Psoas muscle (tissue), 8 donors: ENCODE data around the gene FGFR3. TPM values are rescaled to one million over a fixed set of nuclear protein-coding genes. Genes with fewer than 3 reads are reported as not detected.
A peak's percentile ranks its signal among the peaks of the same experiment; 100 is the strongest.

ENCODE experiments used
- ATAC-seq, 4 donors: fragments of 200-7000 bp; cut with Tn5 transposase; one replicate each; pipeline ENCODE4 v1.9.1; 2020; ENCODE audit warnings: moderate library complexity in 3 of 4, mild to moderate bottlenecking in 2 of 4
- DNase-seq, 2 donors: peaks; one replicate each; pipeline ENCODE4 v3.0.0-alpha.2; 2020
- H3K27ac ChIP-seq: fragments of 200-600 bp; one replicate; pipeline ENCODE4 v1.8.0; 2022
- H3K27me3 ChIP-seq, 3 donors: fragments of 200-600 bp in 1 of 3; one replicate each; pipeline versions ENCODE4 v1.6.1 to v1.8.0; 2013 to 2022; ENCODE audit warnings: low read length in 2 of 3, mild to moderate bottlenecking in 2 of 3, moderate library complexity in 1 of 3; ENCODE audit not compliant: insufficient read depth in 3 of 3
- H3K36me3 ChIP-seq, 2 donors: fragments of 200-600 bp in 1 of 2; one replicate each; pipeline versions ENCODE4 v1.6.1 to v1.8.0; 2013 to 2022; ENCODE audit warnings: low read depth in 1 of 2, mild to moderate bottlenecking in 1 of 2, moderate library complexity in 1 of 2; ENCODE audit not compliant: insufficient read depth in 1 of 2
- H3K4me1 ChIP-seq: fragments of 200-600 bp; one replicate; pipeline ENCODE4 v1.8.0; 2022
- H3K4me3 ChIP-seq: fragments of 200-600 bp; one replicate; pipeline ENCODE4 v1.8.0; 2022; ENCODE audit warnings: mild to moderate bottlenecking
- H3K9me3 ChIP-seq: fragments of 200-600 bp; one replicate; pipeline ENCODE4 v1.8.0; 2022
- CTCF ChIP-seq: fragments of 200-600 bp; IDR thresholded peaks from one replicate; pipeline ENCODE4 v1.8.0; 2022; ENCODE audit warnings: antibody characterized with exemption
- WGBS, 3 donors: extraction: QIAGEN DNeasy Blood & Tissue Kit; methylation state at CpG; one replicate each; pipeline versions ENCODE4 v1.1.6 to v1.1.7; 2013; 5-methylcytosine and 5-hydroxymethylcytosine counted together
- intact Hi-C, 2 donors: fragments of 100-400 bp; cut with DNase I; formaldehyde crosslinking; loops; one replicate each; pipeline versions ENCODE4 v1.11.0 to v1.14.2; 2022
- polyA plus RNA-seq, 3 donors: library from polyadenylated mRNA; stranded (reverse); fragments of 200-250 nt; gene quantifications; one replicate each; pipeline ENCODE4 v1.2.3, GENCODE V29; 2013
- total RNA-seq, 4 donors: library from RNA; stranded (reverse); fragmentation: NEBNext Ultra II Directional in 2 of 4; extraction: Animal tissue kit (Norgen Biotek cat#: 25700) in 2 of 4; gene quantifications; one replicate each; pipeline versions ENCODE4 v1.2.1 to v1.2.4, GENCODE V29; 2021 to 2023
- donor health status: healthy with polysubstance abuse.
- donor health status: DM: no; HTN: no; CAD: no; lungs with moderate emphysema.
- donor health status: Bipolar disorder and iron deficiency.
- donor health status: healthy.
- donor health status: DM: yes; HTN: yes; CAD: no.
- donor health status: DM: no; HTN: no; CAD: no.
- donor health status: DM: no; HTN: no; CAD: no.
- donor health status: DM: yes; HTN: yes; CAD: no.

Gene FGFR3
- total and polyA plus RNA-seq, 7 donors: 0.17 to 1.1 (median 0.30) TPM

GRCh38 chr4:1806596-1807331 lies 13.7 kb downstream of the FGFR3 start:
- Histone ChIP-seq H3K27ac (no peak overlapping the region), H3K27me3 (peaks cover 0 to 5% (median 2%) of the 10 kb centered on the region in 3 donors), H3K36me3 (no peaks in the 10 kb centered on the region), H3K4me1 (no peaks in the 10 kb centered on the region), H3K9me3 (no peaks in the 10 kb centered on the region), H3K4me3 (no peak overlapping the region)
- no peak for TF ChIP-seq CTCF
- DNase-seq (no peak), ATAC-seq (no peak)
- intact Hi-C loops: loop anchor here in 1 of 2 donors (1.0 kb wide), 1 partner anchor 37 kb away; no protein-coding TSS in a partner anchor
- WGBS, 3 donors: 77 to 88% (median 83%) methylated on average over 30 to 41 of the region's 41 CpGs

- intact Hi-C loops: loop anchor here in 1 of 2 donors (1.0 kb wide), 1 partner anchor 38 kb away; no protein-coding TSS in a partner anchor
- TF ChIP-seq CTCF: no peak
- 73 to 78% (median 74%) methylated on average over 15 to 16 of the region's 16 CpGs for WGBS, 3 donors
Observed at GRCh38 chr4:1807332-1807777, 14.3 kb downstream of the FGFR3 start.

GRCh38 chr4:1808396-1808795 lies 15.3 kb downstream of the FGFR3 start:
- H3K4me3 ChIP-seq: no peak overlapping the region
- H3K27me3 ChIP-seq: no peaks in the 10 kb centered on the region
- no peak for TF ChIP-seq CTCF
- no peaks in the 10 kb centered on the region for H3K4me1 ChIP-seq
- intact Hi-C loops: loop anchor here in 1 of 2 donors (2.0 kb wide), 1 partner anchor 60 kb away; no protein-coding TSS in a partner anchor
- H3K27ac ChIP-seq: no peak overlapping the region
- DNase-seq (no peak), ATAC-seq (no peak)
- 51 to 80% (median 64%) methylated on average over 6 of the region's 6 CpGs for WGBS, 3 donors
- H3K36me3 ChIP-seq: peaks cover 0 to 12% of the 10 kb centered on the region in 2 donors
- no peaks in the 10 kb centered on the region for H3K9me3 ChIP-seq

More at GRCh38 chr4:1807332-1807777, 14.3 kb downstream of the FGFR3 start:
- DNase-seq (no peak), ATAC-seq (no peak)
- H3K4me3 ChIP-seq: no peak overlapping the region
- H3K9me3 ChIP-seq: no peaks in the 10 kb centered on the region
- no peak overlapping the region for H3K27ac ChIP-seq
- peaks cover 0 to 2% of the 10 kb centered on the region in 2 donors for H3K36me3 ChIP-seq
- peaks cover 0 to 2% (median 0%) of the 10 kb centered on the region in 3 donors for H3K27me3 ChIP-seq
- H3K4me1 ChIP-seq: no peaks in the 10 kb centered on the region

GRCh38 chr4:1808851-1809753 lies 16.0 kb downstream of the FGFR3 start:
- intact Hi-C loops: loop anchor here in 1 of 2 donors (2.0 kb wide), 1 partner anchor 60 kb away; no protein-coding TSS in a partner anchor
- TF ChIP-seq CTCF: no peak
- WGBS, 3 donors: 74 to 78% (median 77%) methylated on average over 11 of the region's 11 CpGs

More at GRCh38 chr4:1808851-1809753, 16.0 kb downstream of the FGFR3 start:
- peak in 1 of 2 donors; percentile 51 for DNase-seq
- Histone ChIP-seq H3K4me3 (no peak overlapping the region), H3K36me3 (peaks cover 6 to 19% of the 10 kb centered on the region in 2 donors), H3K4me1 (no peaks in the 10 kb centered on the region), H3K9me3 (no peaks in the 10 kb centered on the region), H3K27me3 (no peaks in the 10 kb centered on the region), H3K27ac (no peak overlapping the region)
- ATAC-seq: no peak
